Measurements from ENCODE around the gene XYLB.
A peak's percentile ranks its signal among the peaks of the same experiment; 100 is the strongest.

XYLB gene

DNA sequence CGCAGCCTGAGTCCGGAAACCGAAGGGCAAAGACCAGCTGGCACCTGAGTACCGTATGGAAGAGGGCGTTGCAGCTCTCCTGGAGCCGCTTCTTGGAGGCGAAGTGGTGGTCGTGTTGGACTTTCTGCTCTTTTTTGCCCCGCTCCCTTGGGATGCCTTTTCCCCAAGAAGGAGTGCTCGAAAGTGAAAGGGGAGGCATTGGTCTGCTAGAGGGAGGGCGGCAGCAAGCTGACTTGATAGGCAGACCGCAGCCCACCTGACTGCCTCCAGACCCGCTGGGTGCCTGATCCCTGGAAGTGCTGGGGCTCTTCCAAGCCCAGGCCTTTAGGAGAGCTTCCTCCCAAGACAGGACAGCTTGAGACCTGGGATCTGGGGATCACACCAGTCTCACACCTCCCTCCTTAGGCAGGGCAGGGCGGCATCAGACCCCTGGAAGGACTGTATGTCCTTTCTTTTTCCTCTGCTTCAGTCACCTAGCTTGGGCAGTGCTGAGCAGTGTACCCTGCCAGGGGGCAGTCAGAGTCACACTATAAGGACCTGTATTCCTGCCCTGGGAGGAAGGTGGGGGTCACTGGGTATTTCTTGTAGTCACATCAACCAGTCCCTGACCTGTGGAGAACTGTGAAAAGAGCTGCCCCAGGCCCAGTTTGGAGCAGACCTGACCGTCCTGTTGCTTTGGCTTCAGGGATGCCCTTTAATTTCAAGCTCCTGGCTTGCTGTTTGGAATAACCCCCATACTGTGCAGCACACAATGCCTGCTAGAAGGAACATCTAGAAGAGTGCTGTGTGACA, 109.2 kb downstream of the XYLB start:
- CTCF ChIA-PET: interaction anchor here (1.2 to 1.5 kb wide), 3 partner anchors 24 to 109 kb away, joined by 3 to 5 read pairs (median 4); partner anchors contain the start of gene XYLB
- DNase-seq (ENCODE audit: extremely low spot score): peak; percentile 51
- POLR2A ChIA-PET: no interaction called here
- TF ChIP-seq, protein P1, sequence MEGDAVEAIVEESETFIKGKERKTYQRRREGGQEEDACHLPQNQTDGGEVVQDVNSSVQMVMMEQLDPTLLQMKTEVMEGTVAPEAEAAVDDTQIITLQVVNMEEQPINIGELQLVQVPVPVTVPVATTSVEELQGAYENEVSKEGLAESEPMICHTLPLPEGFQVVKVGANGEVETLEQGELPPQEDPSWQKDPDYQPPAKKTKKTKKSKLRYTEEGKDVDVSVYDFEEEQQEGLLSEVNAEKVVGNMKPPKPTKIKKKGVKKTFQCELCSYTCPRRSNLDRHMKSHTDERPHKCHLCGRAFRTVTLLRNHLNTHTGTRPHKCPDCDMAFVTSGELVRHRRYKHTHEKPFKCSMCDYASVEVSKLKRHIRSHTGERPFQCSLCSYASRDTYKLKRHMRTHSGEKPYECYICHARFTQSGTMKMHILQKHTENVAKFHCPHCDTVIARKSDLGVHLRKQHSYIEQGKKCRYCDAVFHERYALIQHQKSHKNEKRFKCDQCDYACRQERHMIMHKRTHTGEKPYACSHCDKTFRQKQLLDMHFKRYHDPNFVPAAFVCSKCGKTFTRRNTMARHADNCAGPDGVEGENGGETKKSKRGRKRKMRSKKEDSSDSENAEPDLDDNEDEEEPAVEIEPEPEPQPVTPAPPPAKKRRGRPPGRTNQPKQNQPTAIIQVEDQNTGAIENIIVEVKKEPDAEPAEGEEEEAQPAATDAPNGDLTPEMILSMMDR (IDR thresholded peaks at IDR 0.05; ENCODE audit: control extremely low read depth, extremely low read depth, low read depth, missing control alignments): no peak

DNA sequence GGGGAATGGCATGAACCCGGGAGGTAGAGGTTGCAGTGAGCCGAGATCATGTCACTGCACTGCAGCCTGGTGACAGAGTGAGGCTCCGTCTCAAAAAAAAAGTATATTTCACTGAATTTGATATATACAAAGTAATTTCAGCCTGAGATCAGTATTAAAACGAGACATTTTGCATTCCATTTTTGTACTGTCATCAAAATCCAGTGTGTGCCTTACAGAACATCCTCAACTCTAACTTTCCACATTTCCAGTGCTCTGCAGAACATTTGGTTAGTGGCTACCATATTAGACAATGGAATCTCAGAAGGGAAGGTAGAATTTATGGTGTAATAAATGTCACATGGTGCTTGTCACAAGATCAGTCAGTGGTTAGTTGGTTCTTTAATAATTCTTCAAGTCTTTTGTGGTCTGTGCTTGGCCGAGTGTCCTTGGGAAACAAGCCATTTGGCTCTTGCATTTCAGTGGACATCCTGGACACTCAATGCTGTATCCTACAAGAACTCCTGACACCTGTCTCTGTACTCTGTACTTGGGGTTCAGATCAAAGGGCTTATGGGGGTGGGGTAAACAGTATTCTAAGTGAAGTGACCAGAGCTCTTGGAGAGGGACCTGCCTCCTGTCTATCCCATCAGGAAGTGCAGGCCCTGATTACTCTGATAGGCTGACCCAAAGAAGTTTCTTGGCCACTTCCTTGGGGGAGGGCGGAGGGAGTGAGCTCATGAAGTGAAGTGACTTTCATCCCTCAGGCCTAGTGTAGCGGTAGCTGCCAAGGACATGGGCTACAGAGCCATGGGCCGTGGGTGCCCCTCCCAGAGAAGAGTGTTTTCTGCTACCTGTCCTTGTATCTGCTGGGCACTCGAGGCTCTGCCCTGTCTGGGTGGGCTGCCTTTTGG, 110.8 kb downstream of the XYLB start:
- TF ChIP-seq, protein P1 (IDR thresholded peaks at IDR 0.05; ENCODE audit: control extremely low read depth, extremely low read depth, low read depth, missing control alignments): no peak
- ChIA-PET CTCF (interaction anchor here (1.1 to 2.4 kb wide), 4 partner anchors 8 to 40 kb away, joined by 3 to 8 read pairs (median 4); no protein-coding TSS in a partner anchor), POLR2A (no interaction called here)
- no peak for DNase-seq (ENCODE audit: extremely low spot score)

- no peak for DNase-seq (ENCODE audit: extremely low spot score)
- TF ChIP-seq, protein P1 (IDR thresholded peaks at IDR 0.05; ENCODE audit: control extremely low read depth, extremely low read depth, low read depth, missing control alignments): no peak
- ChIA-PET POLR2A (no interaction called here), CTCF (interaction anchor here (1.0 to 2.4 kb wide), 3 partner anchors 10 to 21 kb away, joined by 3 to 8 read pairs (median 4); no protein-coding TSS in a partner anchor)
Measured at GRCh38 chr3:38458796-38459498, 112.4 kb downstream of the XYLB start.

- ChIA-PET POLR2A (no interaction called here), CTCF (interaction anchor here (2.4 kb wide), 1 partner anchor 21 kb away, joined by 8 read pairs; no protein-coding TSS in a partner anchor)
- TF ChIP-seq, protein P1 (IDR thresholded peaks at IDR 0.05; ENCODE audit: control extremely low read depth, extremely low read depth, low read depth, missing control alignments): no peak
- DNase-seq (ENCODE audit: extremely low spot score): no peak
Measured at GRCh38 chr3:38459499-38460048, 113.0 kb downstream of the XYLB start.

GRCh38 chr3:38460377-38461270, 114.0 kb downstream of the XYLB start:
- TF ChIP-seq, protein P1 (IDR thresholded peaks at IDR 0.05; ENCODE audit: control extremely low read depth, extremely low read depth, low read depth, missing control alignments): no peak
- ChIA-PET CTCF (interaction anchor here (0.8 kb wide), 1 partner anchor 36 kb away, joined by 3 read pairs; the partner anchor contains the start of gene EXOG), POLR2A (no interaction called here)
- peak; percentile 6 for DNase-seq (ENCODE audit: extremely low spot score)

Measured in GM10248 (cell line).